OCI-LY3 (cell line): ENCODE results near the gene TCF12.

Experiments used
- CTCF ChIP-seq: fragments of 200-600, 300-600 bp; sonication (generic); IDR thresholded peaks from 2 replicates; pipeline ENCODE4 v1.5.1; 2014; ENCODE audit warnings: antibody characterized with exemption, low read length, low read depth
- EZH2phosphoT487 ChIP-seq: fragments of 200-600 bp; shearing (Covaris generic); IDR thresholded peaks from 2 replicates; pipeline ENCODE4 v1.6.1; 2018; ENCODE audit warnings: antibody characterized with exemption, mixed run types, low read depth

- TF ChIP-seq CTCF (no peak), EZH2phosphoT487 (no peak)
Measured at GRCh38 chr15:57245714-57246113, 327.3 kb downstream of the TCF12 start.
